Naive thymus-derived CD4-positive, alpha-beta T cell (primary cell): ENCODE measurements around the gene ADAD2. TPM values are rescaled to one million over a fixed set of nuclear protein-coding genes. Genes with fewer than 3 reads are reported as not detected.
A peak's percentile ranks its signal among the peaks of the same experiment; 100 is the strongest.

Experiments
- ATAC-seq: fragments of 150-1000 bp; cut with Tn5 transposase; 2 replicates; pipeline ENCODE4 v1.10.0; 2021; ENCODE audit warnings: mild to moderate bottlenecking, moderate library complexity
- CTCF ChIA-PET: fragments of 350-600 bp; sonication (Branson Sonifier 250); formaldehyde crosslinking; loops from one replicate; lab custom pipeline; 2021; ENCODE audit warnings: antibody characterized with exemption; lab: Charles Lee
- POLR2A ChIA-PET: fragments of 350-600 bp; sonication (Branson Sonifier 250); formaldehyde crosslinking; loops from one replicate; lab custom pipeline; 2021; ENCODE audit warnings: antibody characterized with exemption, inconsistent platforms; lab: Charles Lee
- DNase-seq, 9 donors: peaks; one replicate each; pipeline versions ENCODE4 v3.0.0 to v3.0.0-alpha.2; 2020 to 2022; ENCODE audit warnings: mixed read lengths in 1 of 9
- H3K27ac ChIP-seq: one replicate; pipeline ENCODE4 v1.7.0; 2013; ENCODE audit warnings: mild to moderate bottlenecking, low read depth, low read length, moderate library complexity
- H3K27me3 ChIP-seq, 2 donors: one replicate each; pipeline ENCODE4 v1.7.0; 2013; ENCODE audit warnings: low read length in 2 of 2, mild to moderate bottlenecking in 2 of 2, moderate library complexity in 2 of 2; ENCODE audit not compliant: control insufficient read depth in 2 of 2, insufficient read depth in 2 of 2
- H3K36me3 ChIP-seq, 3 experiments: 1 replicate in 2 of 3; 2 replicates in 1 of 3; pipeline ENCODE4 v1.7.0; 2013; ENCODE audit warnings: low read length in 3 of 3, mild to moderate bottlenecking in 3 of 3, moderate library complexity in 1 of 3; ENCODE audit not compliant: insufficient read depth in 3 of 3, control insufficient read depth in 2 of 3
- H3K4me1 ChIP-seq, 2 donors: one replicate each; pipeline ENCODE4 v1.7.0; 2013; ENCODE audit warnings: low read length in 2 of 2, mild to moderate bottlenecking in 2 of 2, moderate library complexity in 1 of 2; ENCODE audit not compliant: control insufficient read depth in 2 of 2, insufficient read depth in 2 of 2
- H3K4me3 ChIP-seq: 2 replicates; pipeline ENCODE4 v1.7.0; 2013; ENCODE audit warnings: mild to moderate bottlenecking, low read length
- H3K9me3 ChIP-seq, 3 experiments: 1 replicate in 2 of 3; 2 replicates in 1 of 3; pipeline ENCODE4 v1.7.0; 2013; ENCODE audit warnings: low read length in 3 of 3; ENCODE audit not compliant: control insufficient read depth in 2 of 3
- H3K27ac Mint-ChIP-seq, 9 donors: one replicate each; pipeline ENCODE4 v1.8.0; 2020 to 2022; ENCODE audit warnings: mixed read lengths in 9 of 9, mild to moderate bottlenecking in 8 of 9, moderate library complexity in 5 of 9, inconsistent platforms in 2 of 9
- H3K27me3 Mint-ChIP-seq, 5 donors: one replicate each; pipeline ENCODE4 v1.8.0; 2021 to 2022; ENCODE audit warnings: mixed read lengths in 5 of 5, mild to moderate bottlenecking in 1 of 5
- H3K36me3 Mint-ChIP-seq, 5 donors: one replicate each; pipeline ENCODE4 v1.8.0; 2020 to 2022; ENCODE audit warnings: mixed read lengths in 5 of 5, mild to moderate bottlenecking in 3 of 5, inconsistent platforms in 1 of 5
- H3K4me1 Mint-ChIP-seq, 7 donors: one replicate each; pipeline ENCODE4 v1.8.0; 2020 to 2022; ENCODE audit warnings: mixed read lengths in 7 of 7, mild to moderate bottlenecking in 3 of 7, inconsistent platforms in 1 of 7
- H3K4me3 Mint-ChIP-seq, 10 donors: one replicate each; pipeline ENCODE4 v1.8.0; 2020 to 2022; ENCODE audit warnings: mild to moderate bottlenecking in 10 of 10, mixed read lengths in 10 of 10, moderate library complexity in 6 of 10, inconsistent platforms in 2 of 10
- H3K9me3 Mint-ChIP-seq, 11 donors: one replicate each; pipeline ENCODE4 v1.8.0; 2020 to 2022; ENCODE audit warnings: mixed read lengths in 11 of 11, mild to moderate bottlenecking in 4 of 11, inconsistent platforms in 1 of 11, moderate library complexity in 1 of 11
- intact Hi-C, 2 donors: fragments of 100-400 bp; cut with micrococcal nuclease; formaldehyde crosslinking; loops; one replicate each; pipeline ENCODE4 v1.15.1; 2023
- polyA plus RNA-seq, 2 donors: library from polyadenylated mRNA; unstranded; fragments of 300-500 nt; fragmentation: Illumina TruSeq; gene quantifications; one replicate each; pipeline ENCODE4 v1.2.3, GENCODE V29; 2021
- total RNA-seq, 6 experiments: library from RNA in 5 of 6; stranded (reverse) in 5 of 6; gene quantifications; 1 replicate in 5 of 6; 2 replicates in 1 of 6; pipeline ENCODE4 v1.2.3 and lab custom pipeline; 2021 to 2026

ADAD2 gene
- total and polyA plus RNA-seq, 7 experiments from 2014 or later, result 0.11 to 0.16 TPM; not detected in 5

- Histone ChIP-seq H3K4me1 (no peaks in the 10 kb centered on the region), H3K4me3 (no peak overlapping the region), H3K27me3 (no peaks in the 10 kb centered on the region), H3K9me3 (no peaks in the 10 kb centered on the region), H3K27ac (no peak overlapping the region), H3K36me3 (peaks cover 0 to 72% (median 9%) of the 10 kb centered on the region in 3 experiments)
- Mint-ChIP-seq H3K4me1 (peaks cover 10 to 16% (median 15%) of the 10 kb centered on the region in 7 donors), H3K27me3 (no peaks in the 10 kb centered on the region), H3K36me3 (peaks cover 0 to 18% (median 5%) of the 10 kb centered on the region in 5 donors), H3K27ac (no peak overlapping the region), H3K9me3 (no peaks in the 10 kb centered on the region), H3K4me3 (no peak overlapping the region)
- ATAC-seq (no peak), DNase-seq (no peak)
- POLR2A ChIA-PET, result no interaction called here
- intact Hi-C loops, result loop anchor here (10.0 kb wide), 1 partner anchor 325 kb away; the partner anchor contains the start of gene MEAK7 (in 2 of the 2)
- CTCF ChIA-PET, result interaction anchor here (0.5 to 0.6 kb wide), 2 partner anchors 92 to 103 kb away, joined by 3 to 4 read pairs; no protein-coding TSS in a partner anchor
These were observed 11.2 kb upstream of the ADAD2 start for GRCh38 chr16:84179612-84180320.

- Histone ChIP-seq H3K4me1 (no peaks in the 10 kb centered on the region), H3K36me3 (peaks cover 0 to 75% (median 9%) of the 10 kb centered on the region in 3 experiments), H3K27me3 (no peaks in the 10 kb centered on the region), H3K4me3 (no peak overlapping the region), H3K9me3 (no peaks in the 10 kb centered on the region), H3K27ac (no peak overlapping the region)
- peaks cover 12 to 18% (median 16%) of the 10 kb centered on the region in 7 donors for H3K4me1 Mint-ChIP-seq
- intact Hi-C loops, result loop anchor here (10.0 kb wide), 1 partner anchor 324 kb away; the partner anchor contains the start of gene MEAK7 (in 2 of the 2)
- no peak overlapping the region for H3K4me3 Mint-ChIP-seq
- ChIA-PET CTCF (no interaction called here), POLR2A (no interaction called here)
- ATAC-seq, result no peak
- peaks cover 0 to 23% (median 5%) of the 10 kb centered on the region in 5 donors for H3K36me3 Mint-ChIP-seq
- no peak for DNase-seq
- H3K27ac Mint-ChIP-seq, result no peak overlapping the region
- no peaks in the 10 kb centered on the region for H3K27me3 Mint-ChIP-seq
- no peaks in the 10 kb centered on the region for H3K9me3 Mint-ChIP-seq
These were observed 10.3 kb upstream of the ADAD2 start for GRCh38 chr16:84180519-84181140.

- ChIA-PET CTCF (interaction anchor here (0.6 to 1.2 kb wide), 2 partner anchors 119 to 252 kb away, joined by 3 read pairs; no protein-coding TSS in a partner anchor), POLR2A (interaction anchor here (0.5 kb wide), 1 partner anchor 74 kb away, joined by 4 read pairs; no protein-coding TSS in a partner anchor)
- H3K27ac Mint-ChIP-seq, result no peak overlapping the region
- peaks cover 0 to 23% (median 5%) of the 10 kb centered on the region in 5 donors for H3K36me3 Mint-ChIP-seq
- Histone ChIP-seq H3K27me3 (no peaks in the 10 kb centered on the region), H3K4me1 (peaks cover 0 to 6% of the 10 kb centered on the region in 2 donors), H3K4me3 (no peak overlapping the region), H3K27ac (no peak overlapping the region), H3K36me3 (peaks cover 0 to 75% (median 9%) of the 10 kb centered on the region in 3 experiments), H3K9me3 (no peaks in the 10 kb centered on the region)
- no peaks in the 10 kb centered on the region for H3K27me3 Mint-ChIP-seq
- H3K4me3 Mint-ChIP-seq, result peak overlapping the region in 1 of 10 donors; percentile 63
- no peaks in the 10 kb centered on the region for H3K9me3 Mint-ChIP-seq
- DNase-seq (no peak), ATAC-seq (no peak)
- intact Hi-C loops, result loop anchor here (10.0 kb wide), 1 partner anchor 323 kb away; the partner anchor contains the start of gene MEAK7 (in 2 of the 2)
- H3K4me1 Mint-ChIP-seq, result peaks cover 17 to 25% (median 22%) of the 10 kb centered on the region in 7 donors
These were observed 9.6 kb upstream of the ADAD2 start for GRCh38 chr16:84181144-84181915.

GRCh38 chr16:84182104-84182503 lies 8.9 kb upstream of the ADAD2 start:
- Histone ChIP-seq H3K27me3 (no peaks in the 10 kb centered on the region), H3K27ac (no peak overlapping the region), H3K4me1 (peaks cover 0 to 6% of the 10 kb centered on the region in 2 donors), H3K9me3 (no peaks in the 10 kb centered on the region), H3K36me3 (peaks cover 0 to 80% (median 9%) of the 10 kb centered on the region in 3 experiments), H3K4me3 (no peak overlapping the region)
- ChIA-PET CTCF (interaction anchor here (0.6 to 1.2 kb wide), 2 partner anchors 119 to 253 kb away, joined by 3 read pairs; no protein-coding TSS in a partner anchor), POLR2A (no interaction called here)
- Mint-ChIP-seq H3K27ac (no peak overlapping the region), H3K4me1 (peaks cover 22 to 28% (median 25%) of the 10 kb centered on the region in 7 donors), H3K4me3 (peak overlapping the region in 1 of 10 donors; percentile 2), H3K27me3 (no peaks in the 10 kb centered on the region), H3K36me3 (peaks cover 0 to 23% (median 5%) of the 10 kb centered on the region in 5 donors), H3K9me3 (no peaks in the 10 kb centered on the region)
- ATAC-seq, result no peak
- no peak for DNase-seq
- intact Hi-C loops, result loop anchor here (10.0 kb wide), 1 partner anchor 323 kb away; the partner anchor contains the start of gene MEAK7 (in 2 of the 2)

- Mint-ChIP-seq H3K4me1 (peaks cover 22 to 29% (median 25%) of the 10 kb centered on the region in 7 donors), H3K36me3 (peaks cover 0 to 23% (median 5%) of the 10 kb centered on the region in 5 donors), H3K4me3 (peak overlapping the region in 1 of 10 donors; percentile 38), H3K9me3 (no peaks in the 10 kb centered on the region), H3K27me3 (no peaks in the 10 kb centered on the region), H3K27ac (peak overlapping the region in 1 of 9 donors; percentile 42)
- no peaks in the 10 kb centered on the region for H3K27me3 ChIP-seq
- DNase-seq (no peak), ATAC-seq (no peak)
- H3K36me3 ChIP-seq, result peaks cover 0 to 76% (median 9%) of the 10 kb centered on the region in 3 experiments
- no peaks in the 10 kb centered on the region for H3K9me3 ChIP-seq
- H3K27ac ChIP-seq, result no peak overlapping the region
- ChIA-PET POLR2A (no interaction called here), CTCF (interaction anchor here (1.2 kb wide), 1 partner anchor 253 kb away, joined by 3 read pairs; no protein-coding TSS in a partner anchor)
- H3K4me3 ChIP-seq, result no peak overlapping the region
- peaks cover 0 to 6% of the 10 kb centered on the region in 2 donors for H3K4me1 ChIP-seq
- intact Hi-C loops, result loop anchor here (10.0 kb wide), 1 partner anchor 322 kb away; the partner anchor contains the start of gene MEAK7 (in 2 of the 2)
These were observed 8.0 kb upstream of the ADAD2 start for GRCh38 chr16:84182680-84183571.
